Amygdala (tissue), 56 donors: ENCODE results near the gene BTBD18.
A peak's percentile ranks its signal among the peaks of the same experiment; 100 is the strongest.

ENCODE experiments used
- DNase-seq, 56 donors: peaks; one replicate each; lab custom pipeline; 2025; lab: John Stamatoyannopoulos, UW

BTBD18 gene

GRCh38 chr11:57776031-57776521, 24.5 kb upstream of the BTBD18 start:
- DNase-seq = no peak

DNA sequence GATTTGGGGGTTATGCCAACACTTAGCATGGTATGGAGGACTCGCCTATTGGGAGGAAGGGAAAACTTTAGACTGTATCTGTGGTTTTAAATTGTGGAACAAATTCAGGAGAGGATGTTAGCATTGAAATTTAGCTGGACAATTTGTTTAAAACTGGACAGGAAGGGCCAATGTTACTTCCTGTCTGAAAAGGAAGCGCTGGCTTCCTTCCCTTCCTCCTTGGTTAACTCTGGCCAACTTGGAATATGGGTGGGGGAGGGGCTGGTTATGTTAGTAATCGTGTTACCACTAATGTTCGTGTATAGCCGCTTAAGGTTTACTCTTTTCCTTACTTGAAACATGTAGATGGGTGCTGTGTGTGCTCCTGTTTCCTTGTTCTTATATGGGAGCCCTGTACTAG, 23.9 kb upstream of the BTBD18 start:
- peak in 1 of 56 donors; percentile 4 for DNase-seq

DNA sequence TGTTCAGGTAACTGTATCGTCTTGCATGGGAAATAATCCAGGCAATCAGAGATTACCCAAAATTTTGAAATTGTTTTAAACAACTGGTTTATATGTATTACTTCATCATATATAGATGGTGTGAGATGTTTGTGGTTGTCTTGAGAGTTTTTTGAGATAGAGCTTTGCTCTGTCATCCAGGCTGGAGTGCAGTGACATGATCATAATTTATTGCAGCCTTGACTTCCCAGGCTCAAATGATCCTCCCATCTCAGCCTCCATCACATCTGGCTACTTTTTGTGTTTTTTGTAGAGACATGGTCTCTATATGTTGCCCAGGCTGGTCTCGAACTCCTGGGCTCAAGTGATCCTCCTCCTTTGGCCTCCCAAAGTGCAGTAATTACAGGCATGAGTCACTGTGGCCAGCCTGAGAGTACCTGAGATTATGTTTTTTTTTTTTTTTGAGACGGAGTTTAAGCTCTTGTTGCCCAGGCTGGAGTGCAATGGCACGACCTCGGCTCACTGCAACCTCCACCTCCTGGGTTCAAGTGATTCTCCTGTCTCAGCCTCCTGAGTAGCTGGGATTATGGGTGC, 21.5 kb upstream of the BTBD18 start:
- no peak for DNase-seq

DNA sequence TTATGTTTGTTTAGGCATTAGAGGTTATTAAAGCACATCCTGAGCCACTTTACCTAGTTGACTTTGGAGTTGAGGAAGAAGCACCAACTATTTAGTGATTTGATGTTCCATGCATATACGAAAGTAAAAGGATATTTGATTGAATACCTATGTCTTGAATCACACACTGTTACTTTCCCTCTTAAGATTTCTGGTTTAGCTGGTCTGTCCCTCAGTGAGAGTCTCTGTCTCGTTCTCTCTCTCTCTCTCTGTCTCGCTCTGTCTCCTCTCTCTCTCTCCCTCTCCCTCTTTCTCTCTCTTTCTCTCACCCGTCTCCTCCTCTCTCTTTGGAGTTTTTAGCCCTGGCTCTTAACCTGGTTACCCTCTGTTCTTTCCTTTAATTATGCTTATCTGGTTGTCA, 20.9 kb upstream of the BTBD18 start:
- DNase-seq = no peak

GRCh38 chr11:57771365-57771764, 19.7 kb upstream of the BTBD18 start:
- no peak for DNase-seq

- no peak for DNase-seq
Measured at GRCh38 chr11:57770793-57771192, 19.2 kb upstream of the BTBD18 start.

DNA sequence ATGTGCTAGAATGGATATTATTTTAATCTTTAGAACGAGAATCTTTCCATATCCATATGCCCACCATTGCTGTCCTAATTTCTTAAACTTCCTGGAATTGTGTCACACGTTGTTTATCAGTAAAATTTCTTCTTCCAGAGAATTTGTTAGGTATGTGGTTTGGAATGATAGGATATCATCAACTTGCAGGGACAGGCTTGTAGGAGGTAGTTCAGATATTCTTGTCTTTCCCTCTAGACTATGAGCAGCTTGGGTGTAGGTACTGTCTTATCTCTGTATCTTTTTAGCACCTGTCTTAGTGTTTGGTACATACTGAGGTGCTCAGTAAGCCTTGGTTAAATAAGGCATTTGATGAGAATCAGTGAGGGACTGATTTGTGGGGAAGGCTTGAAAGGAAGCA, 13.4 kb upstream of the BTBD18 start:
- no peak for DNase-seq

DNA sequence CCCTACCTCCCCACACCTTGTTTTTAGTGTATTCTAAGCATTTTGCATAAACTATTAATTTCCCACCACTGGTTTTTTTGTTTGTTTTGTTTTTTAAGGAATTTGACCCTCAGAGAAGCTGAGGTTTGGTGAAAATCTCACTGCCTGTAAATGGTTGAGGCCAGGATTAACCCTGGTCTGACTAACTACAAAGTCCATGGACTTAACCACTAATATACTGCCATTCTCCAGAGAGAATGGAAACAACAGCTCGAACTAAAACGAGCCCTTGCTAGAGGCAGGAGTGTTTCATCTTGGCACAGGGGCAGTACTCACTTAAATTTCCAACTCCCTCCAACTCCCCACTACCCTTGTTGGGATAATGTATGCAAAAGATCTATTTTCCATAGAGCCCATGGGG, 12.9 kb upstream of the BTBD18 start:
- no peak for DNase-seq

- no peak for DNase-seq
Measured at GRCh38 chr11:57764021-57764420, 12.4 kb upstream of the BTBD18 start.

DNA sequence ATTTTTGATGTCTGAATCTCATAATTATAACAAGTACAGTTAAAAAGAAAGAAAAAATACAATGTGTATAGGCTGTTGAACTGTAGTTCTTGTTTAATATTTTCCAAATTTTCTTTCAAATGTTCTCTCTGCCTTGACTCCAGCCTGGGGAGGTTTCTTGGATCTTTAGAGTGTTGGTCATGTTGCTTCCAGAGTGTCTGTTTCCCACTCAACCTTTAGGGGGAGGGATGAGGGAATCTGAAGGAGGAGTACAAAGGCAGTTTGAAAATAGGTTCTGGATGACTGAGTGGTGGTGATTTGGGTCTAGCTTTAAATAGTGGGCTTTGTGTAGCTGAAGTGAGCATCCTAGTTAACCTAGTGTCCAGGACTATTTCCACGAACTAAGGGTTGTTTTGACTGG, 11.9 kb upstream of the BTBD18 start:
- peak in 2 of 56 donors; percentile 9 for DNase-seq

- peak in 3 of 56 donors; percentile 5 to 15 (median 7) for DNase-seq
Measured at GRCh38 chr11:57762235-57762861, 10.7 kb upstream of the BTBD18 start.

DNA sequence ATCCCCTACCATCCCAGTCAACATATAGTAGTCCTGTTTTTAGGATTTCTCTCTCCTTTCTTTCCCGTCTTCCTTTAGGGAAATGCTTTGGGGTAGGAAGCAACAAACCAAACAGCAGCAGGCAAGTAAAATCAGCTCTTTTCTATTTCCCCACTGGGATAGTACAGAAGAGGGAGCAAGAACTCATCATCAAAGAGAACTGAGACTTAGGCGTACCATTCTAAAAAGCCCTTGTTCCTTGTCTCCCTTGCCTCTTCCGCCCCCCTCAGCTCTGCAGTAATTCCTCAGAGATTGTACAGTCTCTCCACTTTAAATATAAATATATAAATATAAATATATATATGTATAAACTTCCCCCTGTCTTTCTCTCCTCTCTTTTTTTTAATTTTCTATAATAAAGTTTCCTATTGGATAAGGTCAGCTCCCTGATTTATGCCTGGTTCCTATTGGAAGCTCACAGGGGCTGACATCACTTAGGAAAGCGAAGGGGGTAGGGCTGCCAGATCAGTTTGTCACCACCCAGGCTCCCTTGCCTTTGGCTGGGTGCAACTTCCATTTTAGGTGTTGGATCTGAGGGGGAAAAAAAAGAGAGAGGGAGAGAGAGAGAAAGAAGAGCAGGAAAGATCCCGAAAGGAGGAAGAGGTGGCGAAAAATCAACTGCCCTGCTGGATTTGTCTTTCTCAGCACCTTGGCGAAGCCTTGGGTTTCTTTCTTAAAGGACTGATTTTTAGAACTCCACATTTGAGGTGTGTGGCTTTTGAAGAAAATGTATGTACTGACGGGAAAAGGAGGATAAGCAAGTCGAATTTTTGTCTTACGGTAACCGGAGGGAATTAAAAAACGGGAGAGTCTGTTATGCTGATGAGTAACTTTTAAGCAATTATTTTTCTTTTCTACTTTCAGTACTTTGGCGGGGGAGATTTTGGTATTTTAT, 9.9 kb upstream of the BTBD18 start, which contains the start of gene CTNND1:
Gene CTNND1 (plus strand): TSS at position 502 of the 934 bp plus-strand sequence. CDS start 29,677 bp downstream, outside the sequence.
- DNase-seq = peak in 54 of 56 donors; percentile 8 to 90 (median 72)

GRCh38 chr11:57758174-57758573, 6.6 kb upstream of the BTBD18 start:
- no peak for DNase-seq

DNA sequence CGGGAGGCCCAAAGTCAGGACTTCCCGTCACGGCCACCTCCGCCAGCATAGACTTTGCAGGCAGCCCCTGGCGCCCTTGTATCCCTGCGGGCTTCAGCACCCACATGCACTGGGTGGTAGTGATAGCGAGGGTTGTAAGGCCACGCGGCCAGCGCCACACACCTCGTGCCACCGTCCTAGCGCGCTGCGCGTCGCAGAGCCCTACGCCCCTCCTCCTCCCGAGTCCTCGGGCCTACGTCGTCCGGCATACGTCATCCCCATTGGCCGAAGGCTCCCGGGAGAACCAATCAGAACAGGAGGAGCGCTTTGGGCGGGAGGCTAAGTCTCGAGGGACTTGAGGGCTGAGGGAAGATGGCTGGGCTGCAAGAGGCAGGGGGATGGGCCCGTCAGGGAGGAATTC, 1.3 kb upstream of the BTBD18 start:
- DNase-seq = no peak

GRCh38 chr11:57751176-57751575, 443 bp downstream of the BTBD18 start:
- DNase-seq = no peak

DNA sequence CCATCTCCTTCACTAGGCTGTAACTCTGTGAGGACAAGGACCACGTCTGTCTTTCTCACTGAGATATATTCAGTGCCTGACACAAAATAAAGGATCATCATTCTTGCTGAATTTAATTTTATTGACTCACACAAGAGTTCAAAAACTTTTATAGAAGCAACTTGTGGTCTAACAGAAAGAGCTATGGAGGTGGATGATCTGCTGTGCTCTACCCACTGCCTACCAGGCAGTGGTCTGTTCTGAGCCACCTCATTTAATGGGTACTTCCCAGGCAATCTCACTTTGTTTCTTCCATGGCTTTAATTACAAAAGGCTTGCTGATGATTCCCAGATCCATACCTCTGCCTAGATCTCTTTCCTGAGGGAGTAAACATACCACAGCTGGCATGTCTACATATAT, 4.7 kb downstream of the BTBD18 start:
- DNase-seq = no peak

- DNase-seq = no peak
Measured at GRCh38 chr11:57745206-57745605, 6.4 kb downstream of the BTBD18 start.

DNA sequence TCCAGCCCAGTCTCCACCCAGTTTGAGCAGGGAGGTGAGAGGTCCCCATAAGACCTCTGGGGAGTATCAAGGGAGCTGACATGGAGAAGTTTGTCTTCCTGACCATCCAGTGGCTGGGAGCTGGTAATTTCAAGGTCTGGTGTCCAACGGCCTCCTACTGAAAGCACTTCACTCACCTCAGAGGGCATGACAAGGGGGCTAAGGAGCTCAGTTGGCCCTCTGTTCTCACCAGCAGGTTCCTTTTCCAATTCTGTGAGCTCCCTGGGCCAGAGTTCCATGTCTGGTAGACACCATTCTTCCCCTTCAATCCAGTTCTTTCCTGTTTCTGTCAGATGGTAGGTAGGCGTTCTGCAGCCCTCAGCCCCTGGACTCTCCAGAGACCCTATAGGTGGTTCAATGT, 7.3 kb downstream of the BTBD18 start:
- no peak for DNase-seq

DNA sequence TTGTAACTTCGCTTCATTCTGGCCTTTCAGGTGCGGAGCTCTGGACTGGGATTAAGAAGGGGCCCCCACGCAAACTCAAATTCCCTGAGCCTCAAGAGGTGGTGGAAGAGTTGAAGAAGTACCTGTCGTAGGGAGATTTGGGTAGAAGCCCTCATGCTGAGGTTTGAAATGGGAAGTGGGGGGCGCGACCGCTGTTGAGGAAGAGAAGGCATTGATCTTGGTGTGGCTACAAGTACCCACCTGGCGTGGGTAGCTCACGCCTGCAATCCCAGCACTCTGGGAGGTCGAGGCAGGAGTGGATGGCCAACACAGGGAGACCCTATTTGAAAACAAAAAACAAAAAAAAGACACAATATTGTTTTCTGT, 9.5 kb downstream of the BTBD18 start:
- no peak for DNase-seq

DNA sequence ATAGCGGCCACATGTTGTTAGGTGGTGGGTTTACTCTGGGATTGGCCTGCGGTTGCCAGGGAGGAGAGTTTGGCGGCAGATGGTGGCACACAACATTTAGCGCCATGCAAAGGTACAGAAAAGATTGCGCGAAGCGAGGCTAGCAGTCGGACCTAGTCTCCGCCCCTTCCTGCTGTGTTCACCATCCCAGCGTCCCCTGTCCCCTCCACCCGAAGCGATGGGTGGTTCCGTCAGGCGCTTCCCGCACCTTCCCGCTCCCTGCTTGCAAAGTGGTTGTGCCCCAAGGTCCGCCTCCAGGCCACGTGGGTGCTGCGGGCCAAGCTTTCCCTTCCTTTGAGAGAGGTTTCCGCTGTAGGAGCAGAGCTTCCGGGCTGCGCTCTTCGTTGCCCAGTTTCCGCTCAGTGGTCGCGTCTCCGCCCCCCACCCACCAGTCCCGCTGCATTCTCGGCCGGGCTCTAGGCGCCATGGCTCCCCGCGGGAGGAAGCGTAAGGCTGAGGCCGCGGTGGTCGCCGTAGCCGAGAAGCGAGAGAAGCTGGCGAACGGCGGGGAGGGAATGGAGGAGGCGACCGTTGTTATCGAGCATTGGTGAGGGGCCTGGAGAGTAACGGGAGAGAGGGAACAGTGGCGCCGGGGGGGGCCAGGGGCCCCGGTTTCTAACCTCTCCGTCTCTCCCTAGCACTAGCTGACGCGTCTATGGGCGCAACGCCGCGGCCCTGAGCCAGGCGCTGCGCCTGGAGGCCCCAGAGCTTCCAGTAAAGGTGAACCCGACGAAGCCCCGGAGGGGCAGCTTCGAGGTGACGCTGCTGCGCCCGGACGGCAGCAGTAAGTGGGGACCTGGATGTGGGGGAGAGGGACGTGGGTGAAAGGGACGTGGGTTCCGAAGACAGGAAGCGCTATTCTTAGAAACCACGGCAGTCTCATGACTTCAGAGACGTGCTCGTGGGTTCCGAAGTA, 10.2 kb downstream of the BTBD18 start, which contains the start of gene SELENOH:
Gene SELENOH (plus strand): TSS at position 360 of the 955 bp plus-strand sequence. CDS start 105 bp downstream, at position 465.
- peak; percentile 35 to 97 (median 93) for DNase-seq
